HUES6 (cell line): ENCODE results near the gene DGKB.

ENCODE experiments used
- H3K27ac ChIP-seq: 2 replicates; pipeline ENCODE4 v1.7.0; 2013; ENCODE audit warnings: low read depth, mild to moderate bottlenecking, low read length, inconsistent platforms
- H3K27me3 ChIP-seq: 2 replicates; pipeline ENCODE4 v1.6.1; 2013; ENCODE audit warnings: low read length; ENCODE audit not compliant: control insufficient read depth, insufficient read depth
- H3K36me3 ChIP-seq: 2 replicates; pipeline ENCODE4 v1.6.1; 2013; ENCODE audit warnings: low read length; ENCODE audit not compliant: control insufficient read depth, insufficient read depth
- H3K4me1 ChIP-seq: 2 replicates; pipeline ENCODE4 v1.6.1; 2013; ENCODE audit warnings: low read length; ENCODE audit not compliant: control insufficient read depth, insufficient read depth
- H3K4me3 ChIP-seq: 2 replicates; pipeline ENCODE4 v1.5.1; 2013; ENCODE audit warnings: low read depth, low read length
- H3K9ac ChIP-seq: one replicate; pipeline ENCODE4 v1.6.1; 2013; ENCODE audit warnings: mild to moderate bottlenecking, low read length
- H3K9me3 ChIP-seq: 2 replicates; pipeline ENCODE4 v1.6.1; 2013; ENCODE audit warnings: low read depth, low read length; ENCODE audit not compliant: control insufficient read depth, insufficient read depth

The DGKB gene

GRCh38 chr7:14148974-14149373 is 753.6 kb downstream of the DGKB start:
- no peak overlapping the region for H3K4me3 ChIP-seq
- no peak overlapping the region for H3K27ac ChIP-seq
- no peaks in the 10 kb centered on the region for H3K27me3 ChIP-seq
- no peak overlapping the region for H3K9ac ChIP-seq
- H3K9me3 ChIP-seq, result no peaks in the 10 kb centered on the region
- peaks cover 9% of the 10 kb centered on the region; the same call in 1 of the 2 replicates for H3K4me1 ChIP-seq
- H3K36me3 ChIP-seq, result no peaks in the 10 kb centered on the region

- Histone ChIP-seq H3K4me1 (peaks cover 4% of the 10 kb centered on the region; the same call in 1 of the 2 replicates), H3K27ac (no peak overlapping the region), H3K36me3 (no peaks in the 10 kb centered on the region), H3K4me3 (no peak overlapping the region), H3K9me3 (no peaks in the 10 kb centered on the region), H3K27me3 (no peaks in the 10 kb centered on the region), H3K9ac (no peak overlapping the region)
Measured at GRCh38 chr7:14147532-14147931, 755.0 kb downstream of the DGKB start.

- H3K36me3 ChIP-seq, result no peaks in the 10 kb centered on the region
- H3K9ac ChIP-seq, result no peak overlapping the region
- no peak overlapping the region for H3K27ac ChIP-seq
- no peaks in the 10 kb centered on the region for H3K9me3 ChIP-seq
- H3K4me1 ChIP-seq, result peaks cover 4% of the 10 kb centered on the region; the same call in 1 of the 2 replicates
- H3K27me3 ChIP-seq, result no peaks in the 10 kb centered on the region
- no peak overlapping the region for H3K4me3 ChIP-seq
Measured at GRCh38 chr7:14144538-14144937, 758.0 kb downstream of the DGKB start.

- no peak overlapping the region for H3K4me3 ChIP-seq
- H3K9me3 ChIP-seq, result no peaks in the 10 kb centered on the region
- H3K4me1 ChIP-seq, result peaks cover 4% of the 10 kb centered on the region; the same call in 1 of the 2 replicates
- H3K36me3 ChIP-seq, result no peaks in the 10 kb centered on the region
- no peak overlapping the region for H3K27ac ChIP-seq
- no peaks in the 10 kb centered on the region for H3K27me3 ChIP-seq
- no peak overlapping the region for H3K9ac ChIP-seq
Measured at GRCh38 chr7:14144109-14144508, 758.4 kb downstream of the DGKB start.

- H3K27me3 ChIP-seq, result no peaks in the 10 kb centered on the region
- no peaks in the 10 kb centered on the region for H3K4me1 ChIP-seq
- H3K9ac ChIP-seq, result no peak overlapping the region
- no peak overlapping the region for H3K27ac ChIP-seq
- H3K4me3 ChIP-seq, result no peak overlapping the region
- no peaks in the 10 kb centered on the region for H3K9me3 ChIP-seq
- no peaks in the 10 kb centered on the region for H3K36me3 ChIP-seq
Measured at GRCh38 chr7:14137676-14138075, 764.9 kb downstream of the DGKB start.

- H3K9me3 ChIP-seq, result no peaks in the 10 kb centered on the region
- H3K4me1 ChIP-seq, result no peaks in the 10 kb centered on the region
- no peak overlapping the region for H3K9ac ChIP-seq
- no peak overlapping the region for H3K27ac ChIP-seq
- no peaks in the 10 kb centered on the region for H3K27me3 ChIP-seq
- H3K36me3 ChIP-seq, result no peaks in the 10 kb centered on the region
- no peak overlapping the region for H3K4me3 ChIP-seq
Measured at GRCh38 chr7:14133752-14134151, 768.8 kb downstream of the DGKB start.

- no peaks in the 10 kb centered on the region for H3K27me3 ChIP-seq
- no peak overlapping the region for H3K4me3 ChIP-seq
- H3K9me3 ChIP-seq, result no peaks in the 10 kb centered on the region
- no peak overlapping the region for H3K9ac ChIP-seq
- H3K36me3 ChIP-seq, result no peaks in the 10 kb centered on the region
- no peaks in the 10 kb centered on the region for H3K4me1 ChIP-seq
- H3K27ac ChIP-seq, result no peak overlapping the region
Measured at GRCh38 chr7:14125998-14126397, 776.6 kb downstream of the DGKB start.

- Histone ChIP-seq H3K9me3 (no peaks in the 10 kb centered on the region), H3K27ac (no peak overlapping the region)
Measured at GRCh38 chr7:14124716-14125115, 777.8 kb downstream of the DGKB start.

GRCh38 chr7:14123923-14124322 is 778.6 kb downstream of the DGKB start:
- H3K9ac ChIP-seq, result no peak overlapping the region
- H3K27me3 ChIP-seq, result no peaks in the 10 kb centered on the region
- no peaks in the 10 kb centered on the region for H3K9me3 ChIP-seq
- H3K4me1 ChIP-seq, result no peaks in the 10 kb centered on the region
- H3K36me3 ChIP-seq, result no peaks in the 10 kb centered on the region
- H3K4me3 ChIP-seq, result no peak overlapping the region
- no peak overlapping the region for H3K27ac ChIP-seq

More at GRCh38 chr7:14124716-14125115, 777.8 kb downstream of the DGKB start:
- H3K27me3 ChIP-seq, result no peaks in the 10 kb centered on the region
- no peak overlapping the region for H3K9ac ChIP-seq
- no peaks in the 10 kb centered on the region for H3K36me3 ChIP-seq
- H3K4me3 ChIP-seq, result no peak overlapping the region
- no peaks in the 10 kb centered on the region for H3K4me1 ChIP-seq

- Histone ChIP-seq H3K36me3 (no peaks in the 10 kb centered on the region), H3K9me3 (no peaks in the 10 kb centered on the region), H3K4me1 (no peaks in the 10 kb centered on the region), H3K27ac (no peak overlapping the region), H3K4me3 (no peak overlapping the region), H3K9ac (no peak overlapping the region), H3K27me3 (no peaks in the 10 kb centered on the region)
Measured at GRCh38 chr7:14115701-14116100, 786.9 kb downstream of the DGKB start.

GRCh38 chr7:14104861-14105260 is 797.7 kb downstream of the DGKB start:
- no peaks in the 10 kb centered on the region for H3K36me3 ChIP-seq
- no peak overlapping the region for H3K27ac ChIP-seq
- no peak overlapping the region for H3K4me3 ChIP-seq
- H3K9me3 ChIP-seq, result peaks cover 11% of the 10 kb centered on the region; the same call in 1 of the 2 replicates
- H3K9ac ChIP-seq, result no peak overlapping the region
- H3K4me1 ChIP-seq, result no peaks in the 10 kb centered on the region
- H3K27me3 ChIP-seq, result no peaks in the 10 kb centered on the region

- no peak overlapping the region for H3K27ac ChIP-seq
Measured at GRCh38 chr7:14096159-14096558, 806.4 kb downstream of the DGKB start.

More at GRCh38 chr7:14096159-14096558, 806.4 kb downstream of the DGKB start:
- H3K27me3 ChIP-seq, result no peaks in the 10 kb centered on the region
- no peak overlapping the region for H3K4me3 ChIP-seq
- H3K9me3 ChIP-seq, result no peaks in the 10 kb centered on the region
- no peaks in the 10 kb centered on the region for H3K36me3 ChIP-seq
- H3K4me1 ChIP-seq, result no peaks in the 10 kb centered on the region
- no peak overlapping the region for H3K9ac ChIP-seq
